Panc1 (cell line): ENCODE measurements around the gene MIPOL1.

Experiments
- CTCF ChIP-seq: fragments of 450-650 bp; IDR thresholded peaks from 2 replicates; pipeline ENCODE4 v1.5.1; 2017; ENCODE audit warnings: mild to moderate bottlenecking
- POLR2AphosphoS5 ChIP-seq: IDR thresholded peaks from 2 replicates; pipeline ENCODE4 v1.6.1; 2012; ENCODE audit warnings: mild to moderate bottlenecking, low read depth, low read length, moderate library complexity
- REST ChIP-seq, 2 experiments: IDR thresholded peaks; 2 replicates each; pipeline ENCODE4 v1.6.1; 2011 to 2012; ENCODE audit warnings: low read depth in 2 of 2, control low read depth in 1 of 2, low read length in 1 of 2, mild to moderate bottlenecking in 1 of 2, moderate library complexity in 1 of 2; ENCODE audit not compliant: insufficient read depth in 1 of 2
- SIN3A ChIP-seq: IDR thresholded peaks from 2 replicates; pipeline ENCODE4 v1.6.1; 2012; ENCODE audit warnings: low read depth, mild to moderate bottlenecking, low read length, moderate library complexity, borderline replicate concordance; ENCODE audit not compliant: insufficient read depth
- TCF7L2 ChIP-seq: IDR thresholded peaks from 2 replicates; pipeline ENCODE4 v1.6.1; 2011; ENCODE audit warnings: mild to moderate bottlenecking, low read depth, low read length, inconsistent platforms

GRCh38 chr14:37566811-37567371 lies 369.2 kb downstream of the MIPOL1 start:
- no peak for TF ChIP-seq CTCF
- TF ChIP-seq POLR2AphosphoS5, result no peak
- TF ChIP-seq TCF7L2, result peak; percentile 58
- TF ChIP-seq SIN3A, result no peak
- no peak for TF ChIP-seq REST (IDR thresholded peaks at IDR 0.05; ENCODE audit: insufficient read depth in 1 of 2, low read depth in 2 of 2, low read length in 1 of 2)
